Activated CD8-positive, alpha-beta memory T cell treated with anti-CD3 and anti-CD28 coated beads for 4 hours (primary cell): ENCODE results near the gene OR12D2.
"Not testable (repeated sequence)": the region's sequence is repeated elsewhere in the genome, so short reads cannot be mapped to it uniquely, and the experiment has no call there.

ENCODE experiments used
- DNase-seq, 2 donors: peaks; one replicate each; pipeline ENCODE4 v3.0.0-alpha.2; 2020; ENCODE audit warnings: low read depth in 2 of 2

Gene OR12D2, protein sequence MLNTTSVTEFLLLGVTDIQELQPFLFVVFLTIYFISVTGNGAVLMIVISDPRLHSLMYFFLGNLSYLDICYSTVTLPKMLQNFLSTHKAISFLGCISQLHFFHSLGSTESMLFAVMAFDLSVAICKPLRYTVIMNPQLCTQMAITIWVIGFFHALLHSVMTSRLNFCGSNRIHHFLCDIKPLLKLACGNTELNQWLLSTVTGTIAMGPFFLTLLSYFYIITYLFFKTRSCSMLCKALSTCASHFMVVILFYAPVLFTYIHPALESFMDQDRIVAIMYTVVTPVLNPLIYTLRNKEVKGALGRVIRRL

GRCh38 chr6:29395331-29395730 lies at the start of gene OR12D2:
OR12D2 (plus strand) TSS chr6:29395631; CDS start chr6:29396700, 1,069 bp downstream.
- no peak for DNase-seq

- DNase-seq: not testable (repeated sequence)
Observed at GRCh38 chr6:29349348-29349747, 46.1 kb upstream of the OR12D2 start.

GRCh38 chr6:29354980-29355379 lies 40.5 kb upstream of the OR12D2 start:
- no peak for DNase-seq

GRCh38 chr6:29355603-29356002 lies 39.8 kb upstream of the OR12D2 start:
- no peak for DNase-seq

DNA sequence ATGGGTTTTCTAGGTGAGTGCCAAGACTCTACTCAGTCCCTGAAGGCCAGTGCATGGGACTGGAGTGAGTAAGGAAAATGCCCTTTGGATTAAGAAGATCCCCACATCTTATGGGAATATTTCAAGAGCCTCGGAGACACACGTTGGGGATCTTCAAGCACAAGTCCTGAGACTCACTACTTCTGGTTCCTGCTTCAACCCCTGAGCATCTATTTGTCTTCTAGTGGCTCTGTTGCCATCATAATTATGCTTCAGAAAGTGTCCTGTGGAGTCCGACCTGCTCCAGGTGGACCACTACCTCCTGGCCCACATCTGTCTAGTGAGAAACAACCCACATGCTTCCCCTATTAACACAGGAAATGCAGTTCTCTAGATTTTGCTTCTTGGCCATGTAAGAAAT lies 26.7 kb upstream of the OR12D2 start, which contains the start of gene OR5V1:
Gene OR5V1 (minus strand): TSS at position 101 of the 400 bp plus-strand sequence. CDS start 12,670 bp downstream, outside the sequence.
- no peak for DNase-seq

DNA sequence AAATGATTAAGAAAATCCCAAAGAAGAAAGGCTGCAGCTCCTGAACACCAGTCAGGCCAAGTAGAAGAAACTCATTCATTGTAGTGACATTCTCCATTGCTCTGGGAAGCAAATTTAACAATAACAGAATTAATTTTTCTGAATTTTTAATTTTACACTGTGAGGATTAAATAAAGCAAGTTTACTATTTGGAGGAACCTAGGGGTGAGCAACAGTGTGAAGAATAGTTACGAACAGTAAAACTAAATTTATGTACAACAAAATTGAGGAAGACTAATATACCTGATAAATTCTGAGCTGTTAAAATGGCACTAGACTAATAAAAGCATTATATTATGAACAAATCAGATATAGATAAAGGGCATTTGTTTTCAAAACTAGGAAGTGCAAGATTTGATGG lies 20.2 kb upstream of the OR12D2 start, which contains the start of gene OR12D3:
Gene OR12D3 (minus strand): TSS at position 101 of the 400 bp plus-strand sequence. CDS start 4 bp downstream, at position 97.
- DNase-seq: no peak

DNA sequence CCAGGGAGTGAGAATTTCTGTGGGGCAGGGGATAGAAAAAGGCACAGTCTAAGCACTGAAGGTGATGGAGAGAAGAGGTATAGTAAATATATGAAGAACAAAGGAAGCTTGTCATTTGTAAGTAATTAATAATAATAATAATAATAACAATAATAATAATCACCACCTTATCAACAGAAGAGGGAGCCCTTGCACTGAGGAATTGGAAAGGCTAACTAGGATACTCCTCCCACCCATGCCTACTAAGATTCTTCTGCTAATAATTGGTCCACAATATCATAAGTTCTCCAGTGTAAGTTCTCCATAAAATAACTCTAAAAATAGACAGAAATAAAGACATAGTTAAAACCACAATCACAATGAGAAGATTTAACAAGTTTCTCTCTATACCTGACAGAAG lies 19.4 kb upstream of the OR12D2 start:
- DNase-seq: no peak

DNA sequence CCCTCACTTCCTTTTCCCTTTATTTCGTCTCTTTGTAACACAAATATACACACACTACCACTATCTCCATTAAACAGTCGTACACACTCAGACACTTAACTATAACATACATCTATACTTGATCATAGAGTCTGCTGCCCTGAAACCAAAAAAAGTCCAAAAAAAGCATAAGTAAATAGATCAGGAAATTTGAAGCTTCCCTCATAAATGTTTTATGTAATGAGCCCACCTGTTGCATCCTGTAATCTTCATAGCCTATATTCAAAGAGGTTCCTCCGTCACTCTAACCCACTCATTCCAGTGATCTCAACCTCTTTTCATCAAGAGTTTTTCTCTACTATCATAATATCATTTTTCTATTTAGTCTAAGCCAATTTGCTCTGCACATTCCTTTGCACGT lies 6.9 kb upstream of the OR12D2 start:
- DNase-seq: no peak

DNA sequence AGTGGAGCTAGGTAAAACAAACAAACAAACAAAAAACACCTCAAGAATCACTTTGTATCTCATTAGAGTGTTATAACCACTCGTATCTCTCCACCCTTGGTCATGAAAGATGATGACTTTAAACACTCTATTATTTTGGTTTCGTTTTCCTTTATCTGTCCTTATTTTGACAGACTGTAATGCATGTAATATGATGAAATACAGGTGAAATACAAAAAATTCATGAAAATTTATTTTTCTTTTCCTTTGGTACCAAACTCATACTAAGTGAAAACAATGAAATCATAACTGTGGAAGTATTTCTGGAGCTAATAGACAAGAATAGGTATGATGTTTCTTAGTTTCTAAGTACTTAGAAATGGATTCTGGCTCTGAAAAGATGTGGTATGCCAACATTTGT lies 4.1 kb downstream of the OR12D2 start:
- DNase-seq: no peak

DNA sequence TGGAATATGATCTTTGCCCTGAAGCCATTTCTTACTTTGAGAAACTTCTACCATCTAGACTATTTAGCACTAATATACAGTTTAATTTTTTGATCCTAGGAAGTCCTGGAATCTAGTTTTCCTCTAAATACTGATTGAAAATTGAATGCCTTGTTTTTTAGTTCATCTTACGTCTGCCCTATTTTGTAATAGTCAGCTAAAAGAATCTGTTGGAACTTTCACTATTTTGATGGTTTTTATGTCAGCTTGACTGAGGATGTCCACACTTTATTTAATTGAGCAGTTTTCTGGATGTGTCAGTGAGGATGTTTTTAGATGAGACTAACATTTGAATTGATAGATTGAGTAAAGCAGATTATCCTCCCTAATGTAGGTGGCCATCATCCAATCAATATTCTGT lies 8.4 kb downstream of the OR12D2 start:
- no peak for DNase-seq

DNA sequence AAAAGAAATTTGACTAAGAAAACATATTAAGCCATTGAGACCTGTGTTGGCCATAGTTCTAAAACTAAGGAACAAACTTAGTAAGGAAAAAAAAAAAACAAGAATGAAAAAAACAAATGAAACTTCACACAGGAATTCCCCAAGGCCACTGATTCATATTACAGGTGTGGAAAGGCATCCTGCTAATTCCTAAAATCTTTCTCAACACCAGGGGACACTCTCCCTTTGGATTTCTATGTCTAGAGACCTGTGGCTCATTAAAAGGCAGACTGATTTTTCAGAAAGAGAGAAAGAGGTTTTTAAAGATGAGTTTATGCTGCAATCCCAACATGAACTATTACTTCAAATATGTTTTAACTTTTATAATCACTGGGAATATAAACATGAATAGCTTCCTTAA lies 19.2 kb downstream of the OR12D2 start, which contains the start of gene OR12D1:
Gene OR12D1 (plus strand): TSS at position 341 of the 400 bp plus-strand sequence.
- DNase-seq: no peak

DNA sequence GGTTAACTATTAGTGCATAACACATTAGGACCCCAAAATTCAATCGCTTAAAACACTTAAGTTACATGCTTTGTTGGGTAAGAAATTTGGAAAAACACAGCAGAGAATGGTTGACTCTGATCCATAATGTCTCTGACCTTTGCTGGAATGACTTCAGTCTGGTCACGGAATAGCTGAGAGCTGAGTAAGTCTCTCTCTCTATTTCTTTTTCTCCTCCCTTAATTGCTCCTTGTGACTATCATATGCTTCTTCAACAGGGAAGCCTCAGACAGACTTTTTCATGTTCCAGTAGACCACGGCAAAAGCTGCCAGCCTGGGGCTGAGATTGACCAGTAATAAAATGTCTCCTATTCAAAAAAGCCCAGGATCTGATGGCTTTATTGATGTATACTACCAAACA lies 24.1 kb downstream of the OR12D2 start:
- no peak for DNase-seq

DNA sequence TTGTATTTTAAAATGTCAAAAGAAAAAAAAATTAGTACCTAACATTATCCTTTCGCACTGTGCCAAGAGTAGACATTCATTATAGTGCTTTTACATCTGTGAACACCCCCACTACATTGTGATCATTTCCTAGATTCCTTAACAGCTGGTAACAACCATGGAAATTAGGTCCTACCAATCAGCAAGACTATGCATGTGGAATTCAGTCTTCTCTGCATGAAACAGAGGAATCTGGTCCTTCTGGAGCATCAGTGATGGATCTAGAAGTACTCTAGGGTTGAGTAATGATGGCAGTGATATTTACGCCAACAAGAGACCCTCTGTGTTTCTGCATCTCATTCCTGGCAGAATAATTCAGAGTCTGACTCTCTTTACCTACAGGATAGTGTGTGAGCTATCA lies 28.7 kb downstream of the OR12D2 start:
- no peak for DNase-seq

GRCh38 chr6:29424575-29424974 lies 29.1 kb downstream of the OR12D2 start:
- no peak for DNase-seq

- DNase-seq: no peak
Observed at GRCh38 chr6:29425075-29425474, 29.6 kb downstream of the OR12D2 start.

GRCh38 chr6:29426654-29427053 lies 31.2 kb downstream of the OR12D2 start:
- no peak for DNase-seq

- DNase-seq: not testable (repeated sequence)
Observed at GRCh38 chr6:29436730-29437129, 41.3 kb downstream of the OR12D2 start.

GRCh38 chr6:29439006-29439405 lies 43.6 kb downstream of the OR12D2 start, which contains the start of gene OR10C1:
OR10C1 (plus strand) TSS chr6:29439306; CDS start chr6:29440016, 710 bp downstream.
- DNase-seq: no peak

DNA sequence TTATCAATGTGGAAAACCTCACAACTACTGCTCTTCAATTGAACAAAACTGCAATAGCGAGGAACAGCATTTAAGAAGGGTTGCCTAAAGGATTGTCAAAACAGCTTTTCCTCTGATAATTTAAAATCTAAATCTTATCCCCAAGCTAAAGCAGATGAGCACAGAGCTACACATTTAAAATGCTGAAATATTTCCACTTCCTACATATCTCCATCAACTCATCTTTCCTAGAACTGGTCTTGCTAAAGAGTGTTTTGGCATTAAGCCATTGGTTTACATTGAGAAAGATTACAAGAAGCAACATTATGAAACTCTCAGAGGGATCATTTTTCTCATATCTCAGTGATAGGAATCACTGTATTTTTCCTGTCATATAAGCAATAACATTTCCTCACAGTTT lies 47.3 kb downstream of the OR12D2 start:
- DNase-seq: no peak

DNA sequence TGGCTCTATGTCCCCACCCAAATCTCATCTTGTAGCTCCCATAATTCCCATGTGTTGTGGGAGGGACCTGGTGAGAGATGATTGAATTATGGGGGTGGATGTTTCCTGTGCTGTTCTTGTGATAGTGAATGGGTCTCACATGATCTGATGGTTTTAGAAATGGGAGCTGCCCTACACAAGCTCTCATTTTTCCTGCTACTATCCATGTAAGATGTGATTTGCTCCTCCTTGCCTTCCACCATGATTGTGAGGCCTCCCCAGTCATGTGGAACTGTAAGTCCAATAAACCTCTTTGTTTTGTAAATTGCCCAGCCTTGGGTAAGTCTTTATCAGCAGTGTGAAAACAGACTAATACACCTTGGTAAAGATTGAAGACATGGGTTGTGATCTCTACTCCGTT lies 48.6 kb downstream of the OR12D2 start:
- DNase-seq: not testable (repeated sequence)
